Right ventricle myocardium superior (tissue), 1 donor: ENCODE data around the gene MIER3. TPM values are rescaled to one million over a fixed set of nuclear protein-coding genes. Genes with fewer than 3 reads are reported as not detected.

Experiments
- ATAC-seq: fragments of 200-7000 bp; cut with Tn5 transposase; one replicate; pipeline ENCODE4 v1.9.1; 2020; ENCODE audit warnings: mild to moderate bottlenecking; ENCODE audit not compliant: poor library complexity
- DNase-seq: peaks from one replicate; pipeline ENCODE4 v3.0.0-alpha.2; 2020
- intact Hi-C: fragments of 100-400 bp; cut with DNase I; formaldehyde crosslinking; loops from one replicate; pipeline ENCODE4 v1.11.2; 2022
- total RNA-seq: library from RNA; stranded (reverse); fragmentation: NEBNext Ultra II Directional; extraction: Animal tissue kit (Norgen Biotek cat#: 25700); gene quantifications from one replicate; pipeline ENCODE4 v1.2.1, GENCODE V29; 2021
- donor health status: DM: no; HTN: yes; CAD: no; lungs with severe emphysema.

Gene MIER3
- total RNA-seq, 1 donor from 2014 or later: 14.7 TPM

GRCh38 chr5:56909294-56910209 is 42.4 kb downstream of the MIER3 start, which contains the start of gene SETD9:
Gene SETD9, plus strand, starts transcription at chr5:56909596. Its CDS starts 50 bp downstream, at chr5:56909646.
- peak; percentile 96 for ATAC-seq
- peak; percentile 100 for DNase-seq
- intact Hi-C loops: loop anchor here (10.0 kb wide), 1 partner anchor 225 kb away; no protein-coding TSS in a partner anchor

- DNase-seq: peak; percentile 85
- intact Hi-C loops: loop anchor here (10.0 kb wide), 1 partner anchor 226 kb away; no protein-coding TSS in a partner anchor
- ATAC-seq: peak; percentile 77
Observed at GRCh38 chr5:56908942-56909293, 43.0 kb downstream of the MIER3 start.

- DNase-seq (no peak), ATAC-seq (peak; percentile 74)
- intact Hi-C loops: loop anchor here (5.0 to 10.0 kb wide), 2 partner anchors 234 to 321 kb away; no protein-coding TSS in a partner anchor
Observed at GRCh38 chr5:56900858-56901578, 50.9 kb downstream of the MIER3 start.

GRCh38 chr5:56900395-56900794 is 51.5 kb downstream of the MIER3 start:
- intact Hi-C loops: loop anchor here (5.0 to 10.0 kb wide), 2 partner anchors 234 to 322 kb away; no protein-coding TSS in a partner anchor
- ATAC-seq (no peak), DNase-seq (no peak)

GRCh38 chr5:56898213-56898612 is 53.7 kb downstream of the MIER3 start:
- ATAC-seq (no peak), DNase-seq (no peak)

GRCh38 chr5:56896763-56897162 is 55.2 kb downstream of the MIER3 start:
- intact Hi-C loops: no loop called here
- no peak for ATAC-seq
- DNase-seq: no peak

More at GRCh38 chr5:56898213-56898612, 53.7 kb downstream of the MIER3 start:
- intact Hi-C loops: no loop called here

GRCh38 chr5:56893251-56893951 is 58.5 kb downstream of the MIER3 start:
- intact Hi-C loops: no loop called here
- DNase-seq (no peak), ATAC-seq (no peak)

GRCh38 chr5:56881571-56881970 is 70.4 kb downstream of the MIER3 start:
- DNase-seq: no peak
- ATAC-seq: no peak
- intact Hi-C loops: no loop called here

GRCh38 chr5:56876327-56876726 is 75.6 kb downstream of the MIER3 start:
- intact Hi-C loops: no loop called here
- ATAC-seq (no peak), DNase-seq (no peak)

- intact Hi-C loops: no loop called here
- no peak for DNase-seq
- no peak for ATAC-seq
Observed at GRCh38 chr5:56873056-56873455, 78.9 kb downstream of the MIER3 start.

- DNase-seq: no peak
- intact Hi-C loops: no loop called here
Observed at GRCh38 chr5:56871777-56872176, 80.1 kb downstream of the MIER3 start.

More at GRCh38 chr5:56871777-56872176, 80.1 kb downstream of the MIER3 start:
- ATAC-seq: no peak

Other genes starting within 250 kb of the MIER3 start
- 5.6 TPM for gene MAP3K1, start 136.6 kb downstream of the MIER3 start, total RNA-seq
- 17.4 TPM for gene SETD9, start 42.5 kb downstream of the MIER3 start, total RNA-seq
- 54.0 TPM for gene GPBP1, start 221.9 kb upstream of the MIER3 start, total RNA-seq